K562 (cell line): ENCODE measurements around the gene GIMAP1. TPM values are rescaled to one million over a fixed set of nuclear protein-coding genes. Genes with fewer than 3 reads are reported as not detected.

Experiments
- ATAC-seq: fragments of 200-7000 bp; cut with Tn5 transposase; 3 replicates; pipeline ENCODE4 v1.9.1; 2020; ENCODE audit warnings: moderate library complexity
- BruUV-seq: library from RNA; stranded (reverse); fragments of 400-500 nt; replicated peaks from 2 replicates; lab custom pipeline; 2021; lab: Mats Ljungman, UMichigan
- CTCF ChIA-PET: fragments of 300-600 bp; formaldehyde crosslinking; extraction: SDS; loops from one replicate; lab custom pipeline; 2021; ENCODE audit warnings: low intra/inter-chr PET ratio; lab: Yijun Ruan, JAX
- POLR2A ChIA-PET: fragments of 300-600, 350-650 bp; sonication (Branson Sonifier 250); formaldehyde crosslinking; extraction: SDS; loops from one replicate; lab custom pipeline; 2021; ENCODE audit warnings: antibody characterized with exemption, inconsistent platforms; lab: Yijun Ruan, JAX
- DNase-seq, 4 experiments: peaks; one replicate each; pipeline versions ENCODE4 v3.0.0 to v3.0.0-alpha.2; 2011 to 2018; ENCODE audit warnings: low spot score in 3 of 4, mixed read lengths in 3 of 4; ENCODE audit errors: extremely low read depth in 1 of 4
- FAIRE-seq: peaks from 2 replicates; lab custom pipeline; 2011; peaks lifted over from hg19 to GRCh38; lab: Jason Lieb, UNC
- H2AFZ ChIP-seq: 2 replicates; pipeline ENCODE4 v1.6.0; 2011; ENCODE audit warnings: low read depth, low read length, control low read depth, inconsistent platforms
- H3K27ac ChIP-seq: fragments of 200-600 bp; 3 replicates; pipeline ENCODE4 v1.8.0; 2011; ENCODE audit warnings: low read depth, mild to moderate bottlenecking, control low read depth, inconsistent platforms, low read length, moderate library complexity, mixed read lengths; ENCODE audit errors: extremely low read depth
- H3K27me3 ChIP-seq, 2 experiments: fragments of 300-600 bp in 1 of 2; 2 replicates in 1 of 2; 3 replicates in 1 of 2; pipeline versions ENCODE4 v1.6.0 to v1.8.0; 2011; ENCODE audit warnings: inconsistent platforms in 2 of 2, low read length in 2 of 2, mild to moderate bottlenecking in 1 of 2, mixed read lengths in 1 of 2, moderate library complexity in 1 of 2; ENCODE audit not compliant: control insufficient read depth in 2 of 2, insufficient read depth in 2 of 2
- H3K36me3 ChIP-seq: fragments of 300-600 bp; 3 replicates; pipeline ENCODE4 v1.8.0; 2011; ENCODE audit warnings: mild to moderate bottlenecking, low read length, inconsistent platforms; ENCODE audit not compliant: control insufficient read depth, insufficient read depth
- H3K4me1 ChIP-seq, 2 experiments: fragments of 200-600 bp in 1 of 2; replicated peaks in 1 of 2; 2 replicates in 1 of 2; 3 replicates in 1 of 2; pipeline versions ENCODE4 v1.5.1 to v1.8.0; 2011; ENCODE audit warnings: inconsistent platforms in 2 of 2, low read length in 2 of 2, mild to moderate bottlenecking in 1 of 2, mixed read lengths in 1 of 2, moderate library complexity in 1 of 2; ENCODE audit not compliant: control insufficient read depth in 2 of 2, insufficient read depth in 2 of 2
- H3K4me2 ChIP-seq: 2 replicates; pipeline ENCODE4 v1.6.1; 2011; ENCODE audit warnings: low read length, control low read depth, inconsistent platforms, mixed read lengths; ENCODE audit not compliant: insufficient read depth
- H3K4me3 ChIP-seq: fragments of 200-600 bp; sonication (generic), shearing (Covaris generic); 2 replicates; pipeline ENCODE4 v1.5.1; 2016; ENCODE audit warnings: control low read depth, inconsistent platforms
- H3K79me2 ChIP-seq: fragments of 200-600 bp; 3 replicates; pipeline ENCODE4 v1.8.0; 2011; ENCODE audit warnings: low read length, inconsistent platforms; ENCODE audit not compliant: control insufficient read depth, insufficient read depth
- H3K9ac ChIP-seq, 2 experiments: 2 replicates each; pipeline versions ENCODE4 v1.6.0 to v1.6.1; 2011; ENCODE audit warnings: low read depth in 2 of 2, low read length in 2 of 2, control low read depth in 1 of 2, inconsistent platforms in 1 of 2, mild to moderate bottlenecking in 1 of 2, mixed read lengths in 1 of 2; ENCODE audit not compliant: insufficient read depth in 1 of 2
- H3K9me1 ChIP-seq: one replicate; pipeline ENCODE4 v1.6.0; 2011; ENCODE audit warnings: inconsistent platforms, mild to moderate bottlenecking, low read length, moderate library complexity; ENCODE audit not compliant: control insufficient read depth, insufficient read depth
- H3K9me3 ChIP-seq: replicated peaks from 2 replicates; pipeline ENCODE4 v1.5.1; 2011; ENCODE audit warnings: low read depth, low read length, inconsistent platforms; ENCODE audit not compliant: control insufficient read depth, insufficient read depth
- H4K20me1 ChIP-seq: replicated peaks from 2 replicates; pipeline ENCODE4 v1.6.1; 2011; ENCODE audit warnings: low read length, inconsistent platforms, mixed read lengths; ENCODE audit not compliant: control insufficient read depth, insufficient read depth
- DDX20 ChIP-seq: fragments of 450-650 bp; IDR thresholded peaks from 2 replicates; pipeline ENCODE4 v1.6.1; 2016; ENCODE audit warnings: missing genetic modification characterization, low read depth, mild to moderate bottlenecking, missing compliant biosample characterization, moderate library complexity
- ESRRA ChIP-seq: fragments of 450-650 bp; IDR thresholded peaks from 2 replicates; pipeline ENCODE4 v1.6.1; 2014; ENCODE audit warnings: low read depth, mild to moderate bottlenecking, moderate library complexity, borderline replicate concordance
- POLR2AphosphoS2 ChIP-seq: IDR thresholded peaks from 2 replicates; pipeline ENCODE4 v1.6.1; 2012; ENCODE audit warnings: low read length, improper control_type of control experiment
- STAT5A ChIP-seq: IDR thresholded peaks from 2 replicates; pipeline ENCODE4 v1.6.1; 2012; ENCODE audit warnings: low read length, inconsistent platforms, borderline replicate concordance
- THAP7 ChIP-seq: fragments of 250-450 bp; sonication (Bioruptor Pico); IDR thresholded peaks from 2 replicates; pipeline ENCODE4 v1.5.0; 2021
- ZNF696 ChIP-seq: fragments of 250-450 bp; sonication (Bioruptor Pico); conservative IDR thresholded peaks from 2 replicates; pipeline ENCODE4 v1.4.0; 2020; ENCODE audit warnings: mild to moderate bottlenecking, moderate library complexity
- WGBS: fragments of 100-300 bp; shearing (Covaris generic); methylation state at CpG from one replicate; pipeline ENCODE4 v1.1.6; 2016; ENCODE audit warnings: low coverage, mixed read lengths; ENCODE audit not compliant: insufficient coverage; ENCODE audit errors: missing lambda C conversion rate; 5-methylcytosine and 5-hydroxymethylcytosine counted together
- in situ Hi-C: fragments of 300-500 bp; cut with MboI; formaldehyde crosslinking; loops from 4 replicates; pipeline ENCODE4 v1.15.0; 2018; ENCODE audit warnings: inconsistent platforms, mixed read lengths
- intact Hi-C: fragments of 100-400 bp; cut with micrococcal nuclease; formaldehyde crosslinking; loops from 2 replicates; pipeline ENCODE4 v1.14.2; 2022
- polyA plus RNA-seq, 8 experiments: library from polyadenylated mRNA; depleted of rRNA in 4 of 8; stranded (reverse) in 5 of 8; unstranded in 3 of 8; fragments of >200 nt; fragmentation: Nextera tagmentation in 2 of 8; fragmentation: Illumina TruSeq in 1 of 8; extraction: Ambion mirVana in 2 of 8; extraction: Trizol in 1 of 8; gene quantifications; 2 replicates each; pipeline versions ENCODE4 v1.2.1 to v1.2.3, GENCODE V29; 2011 to 2014; ENCODE audit warnings: inconsistent platforms in 1 of 8, missing spikeins in 1 of 8
- total RNA-seq, 7 experiments: library from RNA; depleted of rRNA in 6 of 7; stranded (reverse); fragments of >200 nt in 6 of 7; fragmentation: Illumina TruSeq in 2 of 7; extraction: Trizol in 2 of 7; gene quantifications; 2 replicates each; pipeline versions ENCODE4 v1.2.1 to v1.2.3, GENCODE V29; 2011 to 2021; ENCODE audit warnings: low replicate concordance in 1 of 7

Gene GIMAP1
- total and polyA plus RNA-seq, 9 of the 15 experiments (the other 6 are each of a cell fraction or from before 2014, with no cell fraction given), result 0.04 to 0.13 TPM; not detected in 7

- no peaks in the 10 kb centered on the region for H3K9me1 ChIP-seq
- no peak overlapping the region for H3K27ac ChIP-seq
- intact Hi-C loops, result no loop called here
- BruUV-seq, result no TSS peak
- H3K27me3 ChIP-seq, result peaks cover 0 to 27% of the 10 kb centered on the region in 2 experiments; a peak in 2 of 5 replicates
- CTCF ChIA-PET, result no interaction called here
- ATAC-seq (no peak), DNase-seq (no peak)
- no peaks in the 10 kb centered on the region for H3K9me3 ChIP-seq
- no peak for TF ChIP-seq POLR2AphosphoS2
- TF ChIP-seq ZNF696, result no peak
- no peak for TF ChIP-seq ESRRA
- no peak for TF ChIP-seq THAP7 (CRISPR knock-in tag)
- TF ChIP-seq DDX20 (tag), result no peak
- no peak for TF ChIP-seq STAT5A
- TF ChIP-seq, all 486 proteins: peak for 0
- Histone ChIP-seq H2AFZ (no peak overlapping the region), H3K79me2 (no peaks in the 10 kb centered on the region), H3K36me3 (no peaks in the 10 kb centered on the region), H3K4me2 (no peak overlapping the region), H4K20me1 (no peaks in the 10 kb centered on the region), H3K9ac (no peak overlapping the region), H3K4me1 (no peaks in the 10 kb centered on the region; a peak in 1 of 5 replicates), H3K4me3 (no peak overlapping the region)
- in situ Hi-C loops, result no loop called here
- no peak for FAIRE-seq
- WGBS, result 0% methylated on average over 3 of the region's 3 CpGs
- POLR2A ChIA-PET, result no interaction called here
Observed at GRCh38 chr7:150735596-150736358, 19.4 kb downstream of the GIMAP1 start.
